Measurements from ENCODE around the gene FHOD1.

Gene FHOD1

DNA sequence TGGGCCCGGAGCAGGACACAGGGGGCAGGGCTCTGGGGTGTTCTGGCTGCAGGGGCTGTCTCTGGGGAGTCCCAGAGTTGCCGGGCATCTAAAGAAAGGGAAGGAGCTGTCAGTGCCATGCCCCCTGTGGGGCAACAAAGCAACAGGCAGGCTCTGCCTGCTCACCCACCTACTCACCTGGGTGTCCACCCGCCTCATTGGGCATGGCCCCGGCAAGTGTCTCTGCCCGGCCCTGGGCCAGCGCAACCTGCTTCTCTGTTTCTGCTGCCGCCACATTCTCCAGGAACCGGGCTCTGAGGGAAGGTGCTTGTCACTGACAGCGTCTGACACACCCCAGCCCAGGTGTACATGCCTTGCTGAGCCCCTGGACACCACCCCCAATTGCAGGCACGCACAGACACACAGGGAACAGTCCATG, 13.1 kb downstream of the FHOD1 start:
- Histone ChIP-seq H3K27me3 (ENCODE audit: insufficient read depth, poor library complexity, severe bottlenecking) (no peaks in the 10 kb centered on the region), H3K27ac (replicated peaks) (no peak overlapping the region), H3K4me3 (replicated peaks; ENCODE audit: insufficient read depth, low read length) (no peak overlapping the region)
- TF ChIP-seq, protein P1, sequence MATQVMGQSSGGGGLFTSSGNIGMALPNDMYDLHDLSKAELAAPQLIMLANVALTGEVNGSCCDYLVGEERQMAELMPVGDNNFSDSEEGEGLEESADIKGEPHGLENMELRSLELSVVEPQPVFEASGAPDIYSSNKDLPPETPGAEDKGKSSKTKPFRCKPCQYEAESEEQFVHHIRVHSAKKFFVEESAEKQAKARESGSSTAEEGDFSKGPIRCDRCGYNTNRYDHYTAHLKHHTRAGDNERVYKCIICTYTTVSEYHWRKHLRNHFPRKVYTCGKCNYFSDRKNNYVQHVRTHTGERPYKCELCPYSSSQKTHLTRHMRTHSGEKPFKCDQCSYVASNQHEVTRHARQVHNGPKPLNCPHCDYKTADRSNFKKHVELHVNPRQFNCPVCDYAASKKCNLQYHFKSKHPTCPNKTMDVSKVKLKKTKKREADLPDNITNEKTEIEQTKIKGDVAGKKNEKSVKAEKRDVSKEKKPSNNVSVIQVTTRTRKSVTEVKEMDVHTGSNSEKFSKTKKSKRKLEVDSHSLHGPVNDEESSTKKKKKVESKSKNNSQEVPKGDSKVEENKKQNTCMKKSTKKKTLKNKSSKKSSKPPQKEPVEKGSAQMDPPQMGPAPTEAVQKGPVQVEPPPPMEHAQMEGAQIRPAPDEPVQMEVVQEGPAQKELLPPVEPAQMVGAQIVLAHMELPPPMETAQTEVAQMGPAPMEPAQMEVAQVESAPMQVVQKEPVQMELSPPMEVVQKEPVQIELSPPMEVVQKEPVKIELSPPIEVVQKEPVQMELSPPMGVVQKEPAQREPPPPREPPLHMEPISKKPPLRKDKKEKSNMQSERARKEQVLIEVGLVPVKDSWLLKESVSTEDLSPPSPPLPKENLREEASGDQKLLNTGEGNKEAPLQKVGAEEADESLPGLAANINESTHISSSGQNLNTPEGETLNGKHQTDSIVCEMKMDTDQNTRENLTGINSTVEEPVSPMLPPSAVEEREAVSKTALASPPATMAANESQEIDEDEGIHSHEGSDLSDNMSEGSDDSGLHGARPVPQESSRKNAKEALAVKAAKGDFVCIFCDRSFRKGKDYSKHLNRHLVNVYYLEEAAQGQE (IDR thresholded peaks at IDR 0.05; ENCODE audit: insufficient replicate concordance, low read depth): no peak
- TF ChIP-seq, protein P2, sequence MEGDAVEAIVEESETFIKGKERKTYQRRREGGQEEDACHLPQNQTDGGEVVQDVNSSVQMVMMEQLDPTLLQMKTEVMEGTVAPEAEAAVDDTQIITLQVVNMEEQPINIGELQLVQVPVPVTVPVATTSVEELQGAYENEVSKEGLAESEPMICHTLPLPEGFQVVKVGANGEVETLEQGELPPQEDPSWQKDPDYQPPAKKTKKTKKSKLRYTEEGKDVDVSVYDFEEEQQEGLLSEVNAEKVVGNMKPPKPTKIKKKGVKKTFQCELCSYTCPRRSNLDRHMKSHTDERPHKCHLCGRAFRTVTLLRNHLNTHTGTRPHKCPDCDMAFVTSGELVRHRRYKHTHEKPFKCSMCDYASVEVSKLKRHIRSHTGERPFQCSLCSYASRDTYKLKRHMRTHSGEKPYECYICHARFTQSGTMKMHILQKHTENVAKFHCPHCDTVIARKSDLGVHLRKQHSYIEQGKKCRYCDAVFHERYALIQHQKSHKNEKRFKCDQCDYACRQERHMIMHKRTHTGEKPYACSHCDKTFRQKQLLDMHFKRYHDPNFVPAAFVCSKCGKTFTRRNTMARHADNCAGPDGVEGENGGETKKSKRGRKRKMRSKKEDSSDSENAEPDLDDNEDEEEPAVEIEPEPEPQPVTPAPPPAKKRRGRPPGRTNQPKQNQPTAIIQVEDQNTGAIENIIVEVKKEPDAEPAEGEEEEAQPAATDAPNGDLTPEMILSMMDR (IDR thresholded peaks at IDR 0.05; ENCODE audit: insufficient read depth, low read length): no peak
- no peak for TF ChIP-seq GABPA (IDR thresholded peaks at IDR 0.05; ENCODE audit: low read depth)
- TF ChIP-seq POLR2AphosphoS5 (IDR thresholded peaks at IDR 0.05; ENCODE audit: low read depth): no peak
- no peak for TF ChIP-seq SPI1 (IDR thresholded peaks at IDR 0.05; ENCODE audit: borderline replicate concordance, low read depth)
- no peak for DNase-seq (ENCODE audit: low read depth in 1 of 2, low spot score in 1 of 2)

DNA sequence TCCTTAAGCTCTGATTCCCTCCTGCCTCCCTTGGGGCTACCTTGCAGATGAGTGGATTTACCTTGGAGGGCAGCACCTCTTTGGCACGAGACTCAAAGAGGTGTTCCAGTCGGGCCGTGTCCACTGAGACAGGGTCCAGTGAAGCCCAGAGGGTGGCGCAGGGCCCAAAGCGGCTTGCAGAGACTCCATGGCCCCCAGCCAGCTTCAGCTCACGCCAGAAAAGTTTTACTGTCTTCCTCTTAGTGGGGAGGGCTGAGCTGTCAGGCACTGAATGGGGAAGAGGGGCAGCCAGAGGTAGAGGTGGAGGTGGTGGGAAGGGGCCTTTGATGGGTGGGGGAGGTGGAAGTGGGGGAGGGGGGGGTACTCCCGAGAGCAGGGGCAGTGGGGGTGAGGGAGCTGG, 13.7 kb downstream of the FHOD1 start:
- no peak for TF ChIP-seq GABPA (IDR thresholded peaks at IDR 0.05; ENCODE audit: low read depth)
- TF ChIP-seq, protein P1 (IDR thresholded peaks at IDR 0.05; ENCODE audit: insufficient replicate concordance, low read depth): no peak
- TF ChIP-seq, protein P2 (IDR thresholded peaks at IDR 0.05; ENCODE audit: insufficient read depth, low read length): no peak
- Histone ChIP-seq H3K27me3 (ENCODE audit: insufficient read depth, poor library complexity, severe bottlenecking) (no peaks in the 10 kb centered on the region), H3K27ac (replicated peaks) (no peak overlapping the region), H3K4me3 (replicated peaks; ENCODE audit: insufficient read depth, low read length) (no peak overlapping the region)
- no peak for DNase-seq (ENCODE audit: low read depth in 1 of 2, low spot score in 1 of 2)

DNA sequence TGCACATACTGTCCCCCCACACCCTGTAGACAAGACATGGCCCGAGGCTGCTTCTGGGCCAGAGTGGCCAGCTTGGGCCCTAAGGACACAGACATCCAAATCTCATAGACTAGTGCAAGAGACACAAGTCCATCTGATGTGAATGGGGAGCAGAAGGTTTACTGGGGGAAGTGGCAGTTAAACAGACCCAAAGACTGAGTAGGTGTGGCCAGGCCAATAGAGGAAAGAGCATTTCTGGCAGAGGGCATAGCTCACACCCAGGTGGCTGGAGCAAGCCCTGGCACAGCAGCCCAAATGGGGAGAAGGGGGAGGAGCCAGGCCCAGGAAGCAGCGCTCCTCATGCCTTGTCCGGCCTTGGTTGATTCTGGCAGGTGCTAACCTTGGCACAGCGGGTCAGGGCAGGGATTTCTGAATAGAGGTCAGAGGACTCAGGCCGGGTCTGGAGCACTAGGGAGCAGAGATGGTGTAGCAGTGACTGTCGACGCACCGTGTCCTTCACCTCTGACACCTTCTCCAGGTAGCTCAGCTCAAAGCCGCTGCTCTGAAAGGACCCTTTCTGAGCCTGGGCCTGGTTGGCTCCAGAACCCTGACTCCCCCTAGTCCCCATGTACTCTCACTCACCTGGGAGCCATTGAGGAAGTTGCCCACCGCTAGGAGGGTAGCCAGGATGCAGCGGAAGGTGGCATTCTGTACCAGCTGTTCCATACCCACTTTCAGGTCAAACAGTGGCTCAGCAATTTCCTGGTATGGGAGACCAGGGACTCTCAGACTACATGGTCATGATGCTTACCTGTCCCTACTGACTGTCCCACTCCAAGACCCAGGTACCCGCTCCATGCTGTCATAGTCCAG, 16.2 kb downstream of the FHOD1 start:
- Histone ChIP-seq H3K27ac (replicated peaks) (no peak overlapping the region), H3K4me3 (replicated peaks; ENCODE audit: insufficient read depth, low read length) (no peak overlapping the region), H3K27me3 (ENCODE audit: insufficient read depth, poor library complexity, severe bottlenecking) (no peaks in the 10 kb centered on the region)
- no peak for TF ChIP-seq SPI1 (IDR thresholded peaks at IDR 0.05; ENCODE audit: borderline replicate concordance, low read depth)
- TF ChIP-seq, protein P2 (IDR thresholded peaks at IDR 0.05; ENCODE audit: insufficient read depth, low read length): no peak
- TF ChIP-seq, protein P1 (IDR thresholded peaks at IDR 0.05; ENCODE audit: insufficient replicate concordance, low read depth): no peak
- TF ChIP-seq POLR2AphosphoS5 (IDR thresholded peaks at IDR 0.05; ENCODE audit: low read depth): no peak
- TF ChIP-seq GABPA (IDR thresholded peaks at IDR 0.05; ENCODE audit: low read depth): no peak
- no peak for DNase-seq (ENCODE audit: low read depth in 1 of 2, low spot score in 1 of 2)

Measured in HL-60 (cell line).